Type B pancreatic cell (in vitro differentiated cells): ENCODE data around the gene IPCEF1. TPM values are rescaled to one million over a fixed set of nuclear protein-coding genes. Genes with fewer than 3 reads are reported as not detected.

ENCODE experiments used
- DNase-seq: peaks from one replicate; pipeline ENCODE4 v3.0.0; 2021; ENCODE audit warnings: mixed read lengths; ENCODE audit not compliant: unreplicated experiment; ENCODE audit errors: extremely low spot score
- H3K27ac Mint-ChIP-seq: 2 replicates; pipeline ENCODE4 v1.8.0; 2021; ENCODE audit warnings: mild to moderate bottlenecking, mixed read lengths
- H3K27me3 Mint-ChIP-seq: 2 replicates; pipeline ENCODE4 v1.8.0; 2021; ENCODE audit warnings: mixed read lengths
- H3K36me3 Mint-ChIP-seq: 2 replicates; pipeline ENCODE4 v1.8.0; 2021; ENCODE audit warnings: mixed read lengths
- H3K4me1 Mint-ChIP-seq: one replicate; pipeline ENCODE4 v1.8.0; 2021; ENCODE audit warnings: mixed read lengths; ENCODE audit not compliant: unreplicated experiment
- H3K4me3 Mint-ChIP-seq: 2 replicates; pipeline ENCODE4 v1.8.0; 2021; ENCODE audit warnings: mild to moderate bottlenecking, mixed read lengths
- H3K9me3 Mint-ChIP-seq: 2 replicates; pipeline ENCODE4 v1.8.0; 2021; ENCODE audit warnings: mixed read lengths
- CTCF ChIP-seq: fragments of 200-600 bp; sonication (generic); conservative IDR thresholded peaks from 2 replicates; pipeline ENCODE4 v1.5.0; 2021; ENCODE audit warnings: antibody characterized with exemption, mild to moderate bottlenecking
- total RNA-seq: library from RNA; stranded (reverse); gene quantifications from 2 replicates; pipeline ENCODE4 v1.2.1, GENCODE V29; 2021; ENCODE audit warnings: low replicate concordance

The IPCEF1 gene
- total RNA-seq, 1 donor from 2014 or later: 1.0 TPM

GRCh38 chr6:154289818-154290508 lies 66.6 kb downstream of the IPCEF1 start:
- no peaks in the 10 kb centered on the region for H3K36me3 Mint-ChIP-seq
- no peak for TF ChIP-seq CTCF
- no peaks in the 10 kb centered on the region for H3K27me3 Mint-ChIP-seq
- H3K9me3 Mint-ChIP-seq: peaks cover 13% of the 10 kb centered on the region
- H3K4me1 Mint-ChIP-seq: peaks cover 10% of the 10 kb centered on the region
- H3K4me3 Mint-ChIP-seq: no peak overlapping the region
- no peak overlapping the region for H3K27ac Mint-ChIP-seq
- DNase-seq: no peak

GRCh38 chr6:154285826-154286225 lies 70.8 kb downstream of the IPCEF1 start:
- Mint-ChIP-seq H3K27me3 (no peaks in the 10 kb centered on the region), H3K27ac (no peak overlapping the region), H3K4me3 (no peak overlapping the region), H3K4me1 (peaks cover 6% of the 10 kb centered on the region), H3K9me3 (peaks cover 7% of the 10 kb centered on the region), H3K36me3 (no peaks in the 10 kb centered on the region)
- DNase-seq: no peak
- no peak for TF ChIP-seq CTCF

GRCh38 chr6:154284313-154284853 lies 72.2 kb downstream of the IPCEF1 start:
- DNase-seq: no peak
- no peak for TF ChIP-seq CTCF
- Mint-ChIP-seq H3K4me1 (peaks cover 6% of the 10 kb centered on the region), H3K27me3 (no peaks in the 10 kb centered on the region), H3K27ac (no peak overlapping the region), H3K4me3 (no peak overlapping the region), H3K36me3 (no peaks in the 10 kb centered on the region), H3K9me3 (no peaks in the 10 kb centered on the region)

- Mint-ChIP-seq H3K27me3 (no peaks in the 10 kb centered on the region), H3K9me3 (no peaks in the 10 kb centered on the region), H3K4me1 (peaks cover 17% of the 10 kb centered on the region), H3K36me3 (no peaks in the 10 kb centered on the region), H3K4me3 (no peak overlapping the region), H3K27ac (no peak overlapping the region)
- no peak for TF ChIP-seq CTCF
- DNase-seq: no peak
Observed at GRCh38 chr6:154280521-154280920, 76.1 kb downstream of the IPCEF1 start.

- Mint-ChIP-seq H3K27ac (no peak overlapping the region), H3K4me1 (peaks cover 18% of the 10 kb centered on the region), H3K4me3 (no peak overlapping the region), H3K9me3 (no peaks in the 10 kb centered on the region), H3K27me3 (no peaks in the 10 kb centered on the region), H3K36me3 (no peaks in the 10 kb centered on the region)
- TF ChIP-seq CTCF: no peak
- DNase-seq: no peak
Observed at GRCh38 chr6:154277629-154278017, 79.0 kb downstream of the IPCEF1 start.
